GM21447 (cell line): Measurements from ENCODE around the gene AKNA.

Experiments
- ATAC-seq: cut with Tn5 transposase; IDR thresholded peaks from one replicate; pipeline ENCODE4 v1.9.1; 2021; ENCODE audit not compliant: unreplicated experiment

AKNA gene

GRCh38 chr9:114308361-114308950 is 79.3 kb downstream of the AKNA start:
- no peak for ATAC-seq

- ATAC-seq = no peak
These were observed 79.9 kb downstream of the AKNA start for GRCh38 chr9:114307899-114308267.

GRCh38 chr9:114304416-114305188 is 83.2 kb downstream of the AKNA start:
- ATAC-seq = no peak

GRCh38 chr9:114303977-114304376 is 83.8 kb downstream of the AKNA start:
- no peak for ATAC-seq

DNA sequence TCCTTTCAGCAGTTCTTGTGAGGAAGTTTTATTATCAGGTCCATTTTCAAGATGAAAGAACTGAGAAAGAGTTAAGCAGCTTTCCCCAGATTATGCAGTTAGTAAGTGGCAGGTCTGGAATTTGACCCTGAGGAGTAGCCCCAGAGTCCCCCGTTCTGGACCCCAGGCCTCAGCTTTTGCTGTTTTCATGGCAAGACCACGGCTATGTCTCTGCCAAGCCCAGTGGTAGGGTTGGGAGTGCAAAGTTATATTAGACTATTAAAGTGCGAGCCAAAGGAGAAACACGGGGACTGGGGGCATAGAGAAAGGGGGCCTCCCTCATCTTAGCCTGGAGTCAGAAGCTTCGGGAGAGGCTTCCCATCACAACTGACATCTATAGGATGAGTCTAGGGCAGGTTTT is 84.2 kb downstream of the AKNA start:
- ATAC-seq = no peak

DNA sequence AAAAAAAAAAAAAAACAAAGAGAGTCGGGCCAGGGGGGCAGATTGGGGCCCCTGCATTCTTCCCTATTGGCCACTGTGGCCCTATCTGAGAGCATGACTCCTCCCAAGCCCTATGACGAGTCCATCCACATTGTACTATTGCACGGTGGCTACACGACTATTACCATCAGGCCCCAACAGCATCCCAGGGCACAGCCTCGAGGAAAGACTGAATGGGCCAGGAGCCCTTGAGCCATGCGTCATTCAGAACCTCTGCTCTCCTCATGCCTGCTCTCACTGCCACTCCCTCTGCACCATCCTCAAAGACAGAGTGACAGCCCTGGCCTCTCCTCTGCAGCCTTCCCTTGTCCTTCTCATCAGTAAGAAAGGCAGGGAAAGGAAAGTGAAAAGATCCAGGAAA is 85.1 kb downstream of the AKNA start:
- no peak for ATAC-seq

DNA sequence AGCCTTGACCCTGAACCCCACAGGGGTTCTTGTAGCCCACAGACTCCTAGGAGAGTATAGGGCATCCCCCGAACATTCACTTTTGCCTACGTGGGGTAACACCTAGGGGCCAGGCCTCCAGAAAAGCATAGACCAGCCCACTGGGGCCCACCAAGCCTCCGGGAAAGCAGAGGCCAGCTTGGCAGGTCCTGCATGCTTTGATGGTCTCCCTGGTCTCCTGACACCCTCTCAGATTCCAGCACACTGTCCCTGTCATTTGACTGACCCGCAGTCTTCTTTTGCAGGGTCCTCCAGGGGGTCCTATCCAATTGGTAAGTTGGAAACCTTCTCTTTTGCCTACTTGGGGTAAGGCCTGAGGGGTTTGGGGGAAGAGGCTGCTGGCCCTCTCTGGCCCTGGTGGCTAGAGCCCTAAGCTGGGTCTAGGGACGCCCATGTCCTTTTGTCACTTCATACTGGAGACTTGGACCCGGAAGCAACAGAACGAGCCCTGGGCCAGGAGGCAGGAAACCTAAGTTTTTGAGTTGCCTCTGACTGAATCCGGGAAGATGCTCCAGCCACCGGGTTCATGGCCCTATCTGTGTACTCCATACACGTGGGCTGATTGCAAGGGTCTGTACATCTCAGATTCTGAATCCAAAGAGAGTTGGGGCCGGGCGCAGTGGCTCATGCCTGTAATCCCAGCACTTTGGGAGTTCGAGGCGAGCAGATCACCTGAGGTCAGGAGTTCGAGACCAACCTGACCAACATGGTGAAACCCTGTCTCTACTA is 85.8 kb downstream of the AKNA start:
- no peak for ATAC-seq

DNA sequence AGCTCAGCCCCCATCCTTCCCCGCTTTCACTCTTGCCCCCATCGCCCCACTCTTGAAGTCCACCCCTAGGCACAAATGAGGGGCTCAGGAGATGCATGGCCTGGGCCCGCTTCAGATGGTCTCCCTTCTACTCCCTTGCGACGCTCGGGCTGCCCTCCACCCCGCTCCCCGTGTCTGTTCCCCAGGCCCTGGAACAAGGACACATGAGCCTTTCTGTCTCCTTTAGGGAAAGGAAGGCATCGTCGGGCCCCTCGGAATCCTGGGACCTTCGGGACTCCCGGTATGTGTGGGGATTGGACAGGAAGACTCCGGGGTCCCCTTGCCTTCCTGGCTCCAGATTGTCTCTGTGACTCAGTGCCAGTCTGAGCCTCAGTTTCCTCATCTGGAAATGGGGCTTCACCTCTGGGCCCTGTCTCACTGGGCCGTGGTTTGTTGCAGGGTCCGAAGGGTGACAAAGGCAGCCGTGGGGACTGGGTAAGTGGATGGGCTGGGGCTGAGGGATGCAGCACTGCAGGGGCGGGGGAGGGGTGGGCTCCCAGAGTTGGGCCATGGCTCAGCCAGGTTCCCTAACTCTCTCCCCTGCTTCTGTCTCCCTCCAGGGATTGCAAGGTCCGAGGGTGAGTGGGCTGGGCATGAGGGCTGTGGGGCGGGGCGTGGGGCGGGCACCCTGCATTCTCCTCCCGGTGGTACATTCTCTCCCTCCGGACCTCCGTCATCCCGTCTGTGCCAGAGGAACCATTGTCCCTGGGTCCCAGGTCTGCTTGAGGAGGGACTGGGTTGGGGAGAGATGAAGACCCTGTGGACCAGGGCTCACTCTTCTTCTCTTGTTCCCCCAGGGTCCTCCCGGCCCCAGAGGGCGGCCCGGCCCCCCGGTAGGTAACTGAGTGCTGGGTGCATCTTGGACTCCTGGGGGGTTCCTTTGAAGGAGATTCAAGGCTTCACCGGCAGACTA is 86.7 kb downstream of the AKNA start:
- no peak for ATAC-seq

DNA sequence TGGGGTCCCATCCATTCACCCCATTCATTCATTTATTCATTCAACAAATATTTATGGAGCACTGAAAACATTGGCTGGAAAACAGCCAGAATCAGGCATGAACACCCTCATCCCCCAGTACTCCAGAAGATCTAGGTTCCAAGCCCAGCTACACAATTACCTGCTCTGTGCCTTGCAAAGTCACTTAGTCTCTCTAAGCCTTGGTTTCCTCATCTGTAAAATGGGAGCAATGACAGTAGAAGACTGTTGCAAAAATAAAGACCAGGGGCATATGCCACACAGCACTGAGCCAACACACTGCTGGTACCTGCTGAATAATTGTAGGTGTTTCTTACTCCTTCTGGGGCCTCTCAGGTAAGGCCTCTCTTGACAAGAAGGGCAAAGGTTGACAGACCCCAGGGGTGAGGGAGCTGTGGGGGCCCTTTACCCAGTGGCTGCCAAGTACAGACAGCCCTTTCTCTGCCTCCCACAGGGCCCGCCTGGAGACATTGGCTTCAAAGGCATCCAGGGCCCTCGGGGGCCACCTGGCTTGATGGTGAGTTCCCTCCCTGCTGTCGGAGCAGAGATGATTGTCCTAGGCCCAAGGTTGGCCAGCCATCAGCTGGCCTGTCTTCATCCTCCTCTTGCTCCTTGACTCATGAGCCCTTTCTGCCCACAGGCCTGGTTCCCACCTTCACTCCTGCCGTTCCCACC is 87.5 kb downstream of the AKNA start:
- no peak for ATAC-seq

GRCh38 chr9:114299286-114300152 is 88.3 kb downstream of the AKNA start:
- no peak for ATAC-seq

GRCh38 chr9:114296338-114296737 is 91.4 kb downstream of the AKNA start:
- ATAC-seq = no peak

GRCh38 chr9:114294664-114295063 is 93.1 kb downstream of the AKNA start:
- ATAC-seq = no peak

DNA sequence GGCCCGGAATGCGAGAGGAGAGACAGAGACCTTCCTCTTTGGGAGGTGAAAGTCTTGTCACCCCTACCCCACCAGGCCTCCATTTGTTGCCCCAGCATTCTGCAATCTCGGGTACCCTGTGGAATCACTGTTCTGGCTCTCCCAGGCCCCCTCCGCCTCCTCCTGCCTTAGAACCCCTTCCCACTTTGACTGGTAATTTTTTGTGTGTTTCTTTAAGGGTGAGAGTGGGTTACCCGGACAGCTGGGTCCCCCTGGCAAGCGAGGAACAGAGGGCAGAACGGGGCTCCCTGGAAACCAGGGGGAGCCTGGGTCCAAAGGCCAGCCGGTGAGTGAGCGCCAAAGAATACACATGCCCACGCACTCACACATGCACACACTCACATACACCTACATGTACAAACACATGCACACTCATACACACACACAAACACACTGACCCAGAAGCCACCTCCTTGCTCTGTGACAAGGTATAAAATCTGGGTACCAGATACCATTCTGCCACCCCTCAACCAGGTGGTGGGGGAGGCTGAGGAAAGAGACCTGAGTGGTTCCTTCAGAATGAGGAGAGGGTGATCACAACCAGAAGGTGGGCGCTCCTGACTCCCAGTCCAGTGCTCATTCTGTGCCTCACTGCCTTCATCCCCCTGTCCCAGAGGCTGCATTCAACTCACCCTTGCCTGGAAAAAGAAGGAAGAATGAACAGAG is 95.7 kb downstream of the AKNA start:
- ATAC-seq = no peak

GRCh38 chr9:114291064-114291474 is 96.7 kb downstream of the AKNA start:
- ATAC-seq = no peak

- ATAC-seq = no peak
These were observed 97.2 kb downstream of the AKNA start for GRCh38 chr9:114290561-114290986.

DNA sequence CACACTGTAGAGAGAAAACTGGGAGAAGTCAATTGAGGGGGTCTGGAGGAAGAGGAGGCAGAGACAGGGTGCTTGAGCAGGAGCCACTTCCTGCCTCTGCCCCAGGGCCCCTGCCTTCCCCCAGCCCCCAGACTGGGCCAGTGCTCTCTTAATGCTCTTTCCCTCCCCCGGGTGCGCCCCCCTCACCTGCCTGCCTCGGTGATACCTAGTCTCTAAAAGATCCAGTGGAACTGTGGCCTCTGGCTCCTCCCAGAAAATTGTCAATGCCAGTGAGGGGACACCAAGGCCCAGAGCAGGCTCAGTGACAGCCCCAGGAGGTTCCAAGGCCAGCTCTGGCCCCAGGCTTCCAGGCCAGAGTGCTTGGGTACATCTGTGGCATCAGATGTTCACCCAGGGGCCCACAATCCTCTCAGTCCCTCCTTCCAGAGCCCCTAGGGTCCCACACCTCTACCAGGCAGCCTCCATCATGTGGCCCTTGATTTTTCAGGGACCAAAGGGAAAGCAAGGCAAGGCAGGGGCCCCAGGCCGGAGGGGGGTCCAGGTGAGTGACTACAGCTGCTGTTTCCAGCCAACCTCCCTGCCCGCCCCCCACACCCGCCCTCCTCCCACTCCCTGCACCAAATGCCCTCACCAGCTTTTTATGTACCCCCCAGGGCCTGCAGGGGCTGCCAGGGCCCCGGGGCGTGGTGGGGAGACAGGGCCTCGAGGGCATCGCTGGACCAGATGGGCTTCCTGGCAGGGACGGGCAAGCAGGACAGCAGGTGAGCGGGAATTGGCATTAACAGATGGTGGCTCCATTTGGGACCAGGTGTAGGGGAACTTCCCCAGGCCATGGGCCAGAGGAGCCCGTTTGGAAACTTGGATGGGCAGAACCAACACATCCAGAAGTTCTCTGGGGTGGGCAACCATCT is 98.0 kb downstream of the AKNA start:
- no peak for ATAC-seq

DNA sequence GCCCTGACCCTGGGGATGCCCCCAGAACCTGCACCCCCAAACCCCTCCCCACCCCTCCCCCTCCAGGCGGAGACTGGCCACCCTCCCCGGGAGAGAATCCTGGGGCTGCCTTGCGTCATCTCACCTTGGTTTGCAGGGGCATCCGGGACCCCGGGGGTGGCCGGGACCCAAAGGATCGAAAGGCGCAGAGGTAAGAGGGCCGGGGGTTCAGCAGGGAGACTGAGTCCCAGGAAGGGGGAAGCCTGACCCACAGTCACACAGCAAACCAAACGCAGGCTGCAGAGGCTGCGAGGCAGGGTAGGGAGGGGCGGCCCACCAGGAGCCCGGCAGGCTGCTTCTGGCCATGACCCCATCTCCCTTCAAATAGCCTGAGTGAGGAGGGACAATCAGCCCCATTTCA is 98.7 kb downstream of the AKNA start:
- no peak for ATAC-seq
